NCI-H1092 treated with DMSO at 0.1 percent for 48 hours (cell line): Measurements from ENCODE around the gene ZNF79.
"Not testable (repeated sequence)": the region's sequence is repeated elsewhere in the genome, so short reads cannot be mapped to it uniquely, and the experiment has no call there.

Experiments used
- DNase-seq: peaks from one replicate; lab custom pipeline; 2025; lab: John Stamatoyannopoulos, UW

Gene ZNF79

GRCh38 chr9:127457191-127457878, 33.2 kb downstream of the ZNF79 start:
- DNase-seq = no peak

- DNase-seq = no peak
Observed at GRCh38 chr9:127458921-127459320, 34.7 kb downstream of the ZNF79 start.

GRCh38 chr9:127463382-127463781, 39.2 kb downstream of the ZNF79 start:
- DNase-seq = no peak

DNA sequence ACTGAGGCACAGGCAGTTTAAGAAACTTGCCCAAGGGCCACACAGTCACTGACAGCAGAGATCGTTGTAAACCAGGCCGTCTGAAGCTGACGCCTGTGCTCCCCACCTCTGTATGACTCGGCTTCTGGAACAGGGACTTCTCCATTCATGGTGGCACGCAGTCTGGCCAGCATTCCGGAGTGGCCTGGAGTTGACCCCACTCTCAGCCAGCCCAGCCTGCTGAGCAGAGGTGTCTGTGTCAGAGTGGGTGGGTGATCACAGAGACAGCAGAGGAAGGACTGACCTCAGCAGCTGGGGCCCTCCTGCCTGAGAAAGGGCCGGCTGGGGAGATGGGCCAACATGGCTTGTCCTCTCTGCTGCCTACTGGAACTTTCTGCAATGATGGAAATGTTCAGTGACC, 39.7 kb downstream of the ZNF79 start:
- no peak for DNase-seq

DNA sequence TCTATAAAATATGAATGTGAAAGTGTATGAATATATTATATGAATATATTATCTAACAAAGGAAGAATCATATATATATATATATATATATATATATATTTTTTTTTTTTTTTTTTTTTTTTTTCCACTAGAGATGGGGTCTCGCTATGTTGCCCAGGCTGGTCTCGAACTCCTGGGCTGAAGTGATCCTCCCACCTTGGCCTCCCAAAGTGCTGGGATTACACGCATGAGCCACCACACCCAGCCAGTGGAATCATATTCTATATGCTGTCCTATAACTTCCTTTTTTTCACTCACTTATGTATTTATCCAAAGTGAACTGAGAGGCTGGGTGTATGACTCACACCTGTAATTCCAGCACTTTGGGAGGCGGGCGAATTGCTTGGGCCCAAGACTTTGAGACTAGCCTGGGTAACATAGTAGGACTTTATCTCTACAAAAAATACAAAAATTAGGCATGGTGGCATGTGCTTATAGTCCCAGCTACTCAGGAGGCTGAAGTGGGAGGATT, 42.3 kb downstream of the ZNF79 start:
- not testable (repeated sequence) for DNase-seq

DNA sequence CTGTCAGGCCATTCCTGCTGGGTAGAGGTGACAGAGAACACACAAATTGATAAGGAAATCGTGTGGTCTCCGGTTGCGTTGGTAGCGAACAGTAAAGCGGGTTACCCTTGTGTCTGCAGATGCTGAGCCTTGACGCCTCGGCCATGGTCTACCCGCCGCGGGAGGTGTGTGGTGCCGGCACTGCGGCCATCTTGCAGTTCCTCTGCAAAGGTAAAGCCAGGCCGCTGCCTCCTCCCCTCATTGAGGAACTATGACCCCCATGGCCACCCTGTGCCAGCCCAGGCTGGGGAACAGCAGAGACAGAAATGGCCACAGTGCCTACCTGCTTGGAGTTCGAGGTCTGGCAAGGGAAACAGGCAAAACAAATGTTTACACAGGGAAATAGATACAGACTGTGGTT, 43.4 kb downstream of the ZNF79 start:
- DNase-seq = no peak

DNA sequence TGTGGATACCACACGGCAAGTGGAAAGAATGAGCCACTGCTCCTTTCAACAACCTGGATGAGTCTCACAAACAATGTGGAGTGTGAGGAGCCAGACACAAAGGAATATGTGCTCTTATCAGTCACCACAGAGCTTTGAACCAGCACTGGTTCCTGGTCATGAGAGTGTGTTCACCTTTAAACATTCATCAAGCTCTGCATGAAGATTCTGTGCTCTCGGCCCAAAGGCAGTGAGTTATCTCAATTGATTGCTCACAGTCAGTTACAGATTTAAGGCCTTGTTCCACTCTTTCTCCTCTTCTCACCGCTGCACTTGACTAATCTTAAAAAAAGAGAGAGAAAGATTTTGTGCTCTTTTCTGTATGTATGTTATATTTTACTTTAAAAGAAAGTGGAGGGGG, 46.5 kb downstream of the ZNF79 start:
- no peak for DNase-seq

DNA sequence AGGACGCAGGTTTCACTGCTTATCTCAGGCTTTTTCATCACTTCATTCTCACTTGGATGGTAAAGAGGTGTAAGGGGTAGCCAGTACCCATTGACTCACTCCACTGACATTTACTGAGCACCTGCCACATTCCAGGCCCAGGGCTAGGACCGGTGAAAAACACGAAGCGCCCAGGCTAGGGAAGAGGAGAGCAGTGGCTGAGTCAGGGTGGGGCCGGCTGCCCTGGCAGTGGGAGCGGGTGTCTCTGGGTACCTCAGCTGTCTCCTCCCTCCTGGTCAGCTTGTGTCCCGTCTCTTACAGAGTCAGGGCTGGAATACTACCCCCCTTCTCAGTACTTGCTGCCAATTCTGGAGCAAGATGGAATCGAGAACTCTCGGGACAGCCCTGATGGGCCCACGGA, 49.3 kb downstream of the ZNF79 start:
- no peak for DNase-seq

- no peak for DNase-seq
Observed at GRCh38 chr9:127473932-127474331, 49.8 kb downstream of the ZNF79 start.

- no peak for DNase-seq
Observed at GRCh38 chr9:127474592-127474991, 50.4 kb downstream of the ZNF79 start.

DNA sequence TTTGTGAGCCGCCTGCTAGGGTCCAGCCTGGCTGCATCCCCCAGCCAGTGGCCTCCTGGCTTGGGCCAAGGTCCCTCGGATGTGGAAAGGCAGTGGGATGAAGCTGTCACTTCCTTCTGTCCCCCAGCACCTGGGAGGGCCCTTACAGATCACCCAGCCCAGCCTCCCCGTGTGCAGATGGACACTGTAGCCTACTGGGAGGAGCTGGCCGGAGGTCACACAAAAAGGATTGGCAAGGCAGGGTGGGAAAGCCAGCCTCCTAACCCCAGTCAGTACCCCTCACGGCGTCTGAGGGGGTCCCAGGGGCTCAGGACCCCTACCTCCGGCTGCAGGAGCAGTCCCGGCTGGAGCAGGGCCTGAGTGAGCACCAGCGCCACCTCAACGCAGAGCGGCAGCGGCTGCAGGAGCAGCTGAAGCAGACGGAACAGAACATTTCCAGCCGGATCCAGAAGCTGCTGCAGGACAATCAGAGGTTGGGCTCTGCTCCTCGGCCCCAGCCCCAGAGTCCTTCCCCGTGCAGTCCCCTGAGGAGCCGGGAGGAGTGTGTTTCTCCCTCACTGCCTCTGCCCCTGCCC, 55.4 kb downstream of the ZNF79 start:
- no peak for DNase-seq

- no peak for DNase-seq
Observed at GRCh38 chr9:127482662-127483061, 58.5 kb downstream of the ZNF79 start.

GRCh38 chr9:127485995-127486394, 61.8 kb downstream of the ZNF79 start:
- no peak for DNase-seq

GRCh38 chr9:127488946-127489345, 64.8 kb downstream of the ZNF79 start:
- DNase-seq = no peak

DNA sequence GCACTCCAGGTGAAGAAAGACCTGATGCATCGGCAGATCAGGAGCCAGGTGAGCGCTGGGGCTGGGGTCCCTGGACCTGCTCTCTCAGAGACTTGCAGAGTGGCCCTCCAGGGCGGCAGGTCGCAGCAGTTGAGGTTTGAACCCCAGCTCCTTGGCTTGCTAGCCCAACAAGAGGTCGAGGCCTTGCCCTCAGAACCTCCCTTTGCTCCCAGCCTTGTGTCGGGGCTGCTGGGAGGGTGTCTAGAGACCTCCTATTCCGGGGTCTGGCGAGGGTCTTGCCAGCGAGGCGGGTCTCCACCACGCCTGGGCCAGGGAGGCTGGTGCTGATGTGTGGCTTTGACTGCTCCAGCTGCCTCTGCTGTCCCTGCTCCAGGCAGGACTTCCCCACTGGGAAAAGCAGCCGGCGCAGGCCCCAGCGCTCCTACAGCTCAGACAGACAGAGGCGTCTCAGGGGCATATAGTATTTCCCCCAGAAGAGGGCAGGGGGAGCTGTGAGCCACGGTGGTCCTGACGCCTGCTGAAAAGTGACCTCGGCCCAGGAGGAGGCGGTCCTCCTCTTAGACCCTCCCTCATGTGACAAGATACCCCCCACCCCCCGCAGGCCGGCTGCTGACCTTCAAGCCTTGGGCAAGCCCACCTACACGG, 65.4 kb downstream of the ZNF79 start:
- no peak for DNase-seq

DNA sequence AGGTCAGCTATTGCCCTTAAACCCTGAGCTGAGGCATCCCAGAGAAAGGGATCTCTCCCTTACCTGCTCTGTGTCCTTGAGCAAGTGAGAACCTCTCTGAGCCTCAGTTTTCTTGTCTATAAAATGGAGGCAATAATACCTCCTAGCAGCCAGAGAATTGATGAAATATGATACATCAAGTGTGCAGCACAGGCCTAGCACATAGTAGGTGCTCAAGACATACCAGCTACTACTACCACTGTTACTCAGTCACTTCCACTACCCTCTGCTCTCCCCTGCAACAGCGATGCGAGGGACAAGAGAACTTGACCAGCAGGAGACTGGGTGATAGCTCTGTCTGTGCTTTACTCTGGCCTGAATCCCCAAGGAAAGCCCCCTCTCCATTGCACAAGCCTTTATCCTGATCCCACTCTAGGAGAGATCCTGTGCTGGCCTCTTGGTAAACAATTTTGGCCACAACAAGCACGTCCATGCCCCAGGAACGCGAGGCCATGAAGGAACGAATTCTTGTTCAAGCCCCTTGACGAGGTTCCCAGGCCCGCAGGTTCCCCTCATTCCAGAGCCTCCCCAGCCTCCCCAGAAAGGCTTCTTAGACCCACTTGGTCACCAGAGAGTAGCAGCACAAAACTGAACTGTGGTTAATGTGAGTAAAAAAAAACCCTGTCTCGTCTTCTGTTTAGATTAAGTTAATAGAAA, 66.5 kb downstream of the ZNF79 start:
- no peak for DNase-seq

GRCh38 chr9:127491516-127491915, 67.3 kb downstream of the ZNF79 start:
- DNase-seq = no peak

DNA sequence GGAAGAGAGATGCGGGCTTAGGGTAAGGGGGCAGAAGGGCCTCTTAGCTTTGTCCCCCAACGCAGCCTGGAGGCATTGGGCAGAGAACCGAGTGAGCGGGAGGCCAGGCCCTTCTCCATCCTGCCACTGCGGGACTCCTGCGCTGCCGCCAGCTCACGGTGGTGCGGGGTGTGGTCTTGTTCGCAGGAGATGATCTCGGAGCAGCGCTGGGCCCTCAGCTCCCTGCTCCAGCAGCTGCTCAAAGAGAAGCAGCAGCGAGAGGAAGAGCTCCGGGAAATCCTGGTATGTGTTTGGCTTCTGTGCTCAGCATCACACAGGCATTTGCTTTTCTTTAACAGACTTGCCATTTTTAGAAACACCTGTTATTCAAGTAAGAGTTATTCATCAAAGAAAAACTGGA, 68.4 kb downstream of the ZNF79 start:
- no peak for DNase-seq

GRCh38 chr9:127493592-127494303, 69.6 kb downstream of the ZNF79 start:
- DNase-seq = no peak

- DNase-seq = no peak
Observed at GRCh38 chr9:127494304-127494702, 70.1 kb downstream of the ZNF79 start.
